Activated CD4-positive, alpha-beta T cell treated with anti-CD3 and anti-CD28 coated beads, Interleukin-2, amount 50 U/mL, for 1 hour (primary cell): ENCODE results near the gene PKNOX2.

Experiments used
- DNase-seq: peaks from one replicate; pipeline ENCODE4 v3.0.0-alpha.2; 2020

Gene PKNOX2

DNA sequence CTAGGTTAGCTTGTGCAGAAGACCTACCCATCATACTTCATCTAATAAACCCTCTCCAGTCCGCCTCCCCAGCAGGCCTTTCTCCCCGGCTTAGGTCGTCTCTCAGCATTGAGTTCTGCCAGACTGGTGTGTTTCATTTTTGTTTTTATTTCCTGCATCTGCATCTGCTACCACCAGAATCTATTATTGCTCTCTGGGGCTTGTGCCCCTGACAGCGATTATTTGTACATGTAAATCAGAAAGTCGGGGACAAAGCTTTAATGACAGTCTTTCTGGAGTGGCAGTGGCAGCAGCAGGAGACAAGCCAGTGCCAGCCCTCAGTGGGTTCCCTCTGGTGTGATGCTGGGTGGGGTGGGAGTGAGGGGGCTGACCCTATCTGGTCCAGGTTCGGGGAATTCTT lies 127.5 kb downstream of the PKNOX2 start:
- no peak for DNase-seq

DNA sequence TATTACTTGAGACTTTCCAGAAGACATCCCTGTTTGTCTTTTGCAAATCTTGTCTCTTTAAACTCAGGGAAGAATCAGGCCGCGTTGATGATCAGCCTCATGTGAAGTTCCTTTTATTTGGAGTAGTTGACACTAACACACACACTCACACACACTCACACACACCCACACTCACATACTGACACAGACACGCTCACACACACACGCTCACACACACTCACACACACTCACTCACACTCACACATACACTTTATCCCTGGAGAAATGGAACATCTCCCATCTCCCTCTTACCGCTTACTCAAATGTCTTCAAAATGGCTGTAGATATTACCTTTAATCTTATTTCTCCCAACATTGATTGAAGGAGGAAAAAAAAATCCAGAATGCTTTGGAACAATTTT lies 129.0 kb downstream of the PKNOX2 start:
- DNase-seq: no peak

DNA sequence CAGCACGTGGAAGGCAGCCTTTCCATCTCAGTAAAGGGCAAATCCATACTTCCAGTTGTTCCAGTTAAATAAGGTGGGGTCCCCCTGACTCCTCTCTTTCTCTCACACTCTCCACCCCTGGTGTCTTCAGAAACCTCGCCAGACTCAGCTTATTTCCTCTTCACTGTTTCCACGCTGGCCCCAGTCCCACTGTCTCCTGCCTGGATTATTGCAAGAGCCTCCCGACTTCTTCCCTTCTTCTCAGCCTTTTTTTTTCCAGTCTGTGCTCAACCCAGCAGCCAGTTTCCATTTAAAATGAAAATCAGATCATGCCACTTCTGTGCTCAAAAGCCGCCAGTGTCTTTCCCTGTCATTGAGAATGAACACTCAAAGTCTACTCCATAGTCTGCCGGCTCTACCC lies 131.4 kb downstream of the PKNOX2 start:
- no peak for DNase-seq

DNA sequence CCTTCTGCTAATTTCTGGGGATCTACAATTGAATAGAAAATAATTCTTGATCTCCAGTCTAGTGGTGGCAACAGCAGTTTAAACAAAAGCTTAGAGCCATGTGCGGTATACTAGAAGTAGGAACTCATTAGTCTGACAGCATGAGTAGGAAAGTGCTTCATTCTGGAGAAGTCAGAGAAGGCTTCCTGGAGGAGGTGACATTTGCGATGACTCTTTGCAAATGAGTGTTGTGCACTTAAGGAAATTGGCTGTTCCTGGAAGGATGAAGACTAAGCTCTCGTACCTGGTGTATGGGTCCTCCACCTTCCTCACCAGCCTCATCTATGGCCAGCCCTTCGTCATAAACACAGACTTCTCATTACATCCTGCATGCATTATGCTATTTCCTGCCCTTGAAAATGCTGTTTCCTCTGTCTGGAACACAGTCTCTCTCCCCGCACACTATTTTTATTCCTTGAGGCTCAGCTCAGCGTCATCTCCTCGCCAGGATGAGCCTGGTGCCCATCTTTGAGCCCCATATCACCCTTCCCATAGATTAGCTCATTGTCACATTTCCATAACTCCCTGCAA lies 132.9 kb downstream of the PKNOX2 start:
- no peak for DNase-seq

DNA sequence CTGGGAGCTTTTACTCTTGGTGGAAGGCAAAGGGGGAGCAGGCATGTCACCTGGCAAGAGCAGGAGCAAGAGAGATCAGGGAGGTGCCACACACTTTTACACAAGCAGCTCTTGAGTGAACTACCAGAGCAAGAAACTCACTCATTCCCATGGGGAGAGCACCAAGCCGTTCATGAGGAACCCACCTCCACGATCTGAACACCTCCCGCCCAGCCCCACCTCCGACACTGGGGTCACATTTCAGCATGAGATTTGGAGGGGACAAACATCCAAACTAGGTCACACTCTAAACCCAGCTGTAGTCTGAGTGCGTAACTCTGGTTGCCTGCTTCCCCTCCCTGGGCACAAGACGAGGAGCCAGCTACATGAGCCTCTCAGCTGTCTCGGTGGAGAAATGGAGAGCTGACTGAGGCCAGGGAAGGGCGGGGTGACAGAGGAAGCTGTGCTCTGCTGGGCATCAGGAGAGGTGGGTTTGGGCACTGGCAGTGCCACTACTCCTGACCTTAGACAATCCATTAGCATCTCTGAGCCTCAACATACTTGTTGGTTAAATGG lies 134.6 kb downstream of the PKNOX2 start:
- no peak for DNase-seq

DNA sequence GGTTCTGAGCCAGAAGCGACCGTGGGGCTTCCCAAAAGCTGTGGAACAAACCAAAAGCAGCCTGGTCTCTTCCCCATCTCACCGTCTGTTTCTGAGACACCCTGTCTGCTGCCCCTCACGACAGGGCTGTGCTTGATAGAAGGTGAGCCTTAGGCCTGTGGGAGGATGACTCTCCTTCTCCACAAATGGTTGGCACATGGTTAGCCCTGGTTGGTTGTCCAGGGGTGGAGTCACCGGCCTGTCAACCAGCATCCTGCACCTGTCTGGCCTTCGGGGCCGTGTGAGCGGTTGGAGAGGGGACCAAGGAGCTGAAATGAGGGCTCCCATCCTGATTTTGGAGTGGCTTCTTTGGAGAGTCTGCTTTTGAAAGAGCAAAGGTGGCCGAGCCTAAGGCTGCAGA lies 135.3 kb downstream of the PKNOX2 start:
- DNase-seq: no peak

DNA sequence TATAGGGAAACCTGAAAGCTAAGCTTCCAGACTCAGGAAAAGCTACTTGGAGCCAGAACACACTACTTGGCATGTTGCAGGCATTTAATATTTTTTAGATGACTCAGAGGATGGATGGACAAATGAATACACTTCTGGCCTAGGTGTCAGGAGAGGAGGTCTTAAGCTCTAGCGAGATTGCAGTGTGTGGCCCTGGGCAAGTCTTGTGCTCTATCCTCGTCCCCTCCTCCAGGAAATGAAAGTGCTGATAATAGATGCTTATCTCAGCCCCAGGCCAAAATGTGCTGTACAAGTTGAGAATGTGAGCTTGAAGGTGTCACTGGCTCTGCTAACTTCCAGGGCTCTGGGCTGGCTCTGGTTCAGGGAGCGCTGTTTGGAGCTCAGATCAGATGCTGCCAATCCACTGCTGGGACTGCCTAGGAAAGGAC lies 136.3 kb downstream of the PKNOX2 start:
- no peak for DNase-seq

DNA sequence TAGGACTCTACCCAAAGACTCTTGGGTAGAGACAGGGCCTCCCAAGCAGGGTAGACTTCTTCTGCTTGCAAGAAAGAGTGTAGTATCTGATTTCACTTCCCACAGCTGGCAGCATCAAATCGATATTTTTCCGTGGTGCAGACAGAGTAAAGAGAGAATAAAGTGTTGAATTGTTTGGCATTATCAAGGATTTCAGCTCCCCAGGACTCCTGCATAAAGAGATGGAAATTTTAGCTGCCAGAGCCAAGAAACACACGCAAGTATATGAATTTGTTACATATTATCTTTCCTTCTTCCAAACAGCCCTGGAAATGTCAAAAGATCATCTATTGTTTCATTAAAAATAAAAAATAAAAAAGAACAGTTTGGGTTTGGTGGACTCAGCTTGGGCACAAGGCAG lies 136.8 kb downstream of the PKNOX2 start:
- no peak for DNase-seq

DNA sequence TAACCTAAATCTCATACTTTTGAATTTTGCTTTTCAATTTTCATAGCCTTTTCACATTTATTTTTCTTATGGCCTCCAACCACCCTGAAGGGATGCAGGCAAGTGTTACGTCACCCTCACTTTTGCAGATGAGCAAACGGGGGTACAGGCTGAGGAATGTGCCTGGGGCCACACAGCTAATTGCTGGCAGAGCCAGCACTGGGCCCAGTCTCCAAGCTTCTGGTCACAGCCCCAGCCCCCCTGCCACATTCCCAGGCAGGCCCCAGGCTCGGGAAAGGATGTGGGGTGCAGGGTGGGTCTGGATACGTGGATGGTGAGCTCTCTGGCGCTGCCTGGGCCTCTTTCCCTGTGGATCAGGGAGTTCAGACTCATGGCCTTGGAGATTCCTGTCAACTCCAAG lies 138.6 kb downstream of the PKNOX2 start:
- no peak for DNase-seq

DNA sequence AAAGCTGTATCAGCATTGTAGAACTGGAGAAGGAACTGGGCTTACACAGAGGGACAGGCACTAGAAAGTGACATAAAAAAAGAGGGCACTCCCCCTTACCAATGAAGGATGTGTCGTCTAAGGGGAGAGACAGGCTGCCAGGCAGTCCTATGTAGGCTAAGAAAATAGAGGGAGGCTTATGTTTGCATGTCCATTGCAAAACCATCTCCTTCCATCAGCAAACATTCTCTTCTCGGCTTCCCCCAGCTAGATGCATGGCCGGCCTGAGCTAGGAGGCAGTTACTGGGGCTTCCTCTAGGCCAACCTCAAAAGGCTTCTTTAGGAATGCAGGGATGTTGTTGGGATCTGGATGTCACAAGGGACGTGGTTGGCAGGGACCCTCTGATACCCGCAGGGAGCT lies 139.1 kb downstream of the PKNOX2 start:
- DNase-seq: no peak

DNA sequence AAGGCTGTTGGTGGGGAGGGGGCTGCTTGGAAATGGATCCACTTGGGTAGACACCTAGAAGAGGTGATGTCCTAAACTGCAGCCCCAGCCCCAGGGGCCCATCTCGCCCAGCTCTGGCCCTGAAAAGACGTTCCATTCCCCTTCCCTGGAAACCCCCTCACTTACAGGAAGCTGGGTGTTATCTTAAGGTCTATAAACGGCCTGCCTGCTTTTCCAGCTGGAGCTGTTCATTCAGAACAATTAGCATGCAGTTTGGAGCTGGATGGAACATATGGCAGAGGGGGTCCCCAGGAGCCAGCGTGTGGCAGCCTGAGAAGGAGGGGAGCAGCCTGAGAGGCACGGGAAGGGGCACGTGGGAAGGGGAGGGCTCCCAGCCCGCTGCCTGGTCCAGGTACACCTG lies 139.6 kb downstream of the PKNOX2 start:
- no peak for DNase-seq

DNA sequence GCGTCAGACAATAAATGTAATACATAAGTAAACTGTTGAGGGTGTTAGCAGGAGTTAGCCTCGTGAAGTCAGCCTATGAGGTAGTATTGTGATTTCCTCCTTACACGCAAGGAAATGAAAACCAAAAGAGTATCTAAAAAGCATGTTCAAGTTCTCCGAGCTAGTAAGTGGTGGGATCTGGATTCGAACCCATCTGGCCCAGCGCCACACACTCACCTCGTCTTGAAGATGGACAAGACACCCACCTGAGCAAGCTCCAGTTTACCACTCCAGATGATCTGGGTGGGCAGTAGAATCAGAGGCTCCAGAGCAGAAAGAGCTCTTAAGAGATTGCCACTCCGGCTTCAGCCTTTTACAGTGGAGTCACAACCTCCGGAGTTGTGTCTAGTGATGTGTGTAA lies 140.3 kb downstream of the PKNOX2 start:
- DNase-seq: no peak

DNA sequence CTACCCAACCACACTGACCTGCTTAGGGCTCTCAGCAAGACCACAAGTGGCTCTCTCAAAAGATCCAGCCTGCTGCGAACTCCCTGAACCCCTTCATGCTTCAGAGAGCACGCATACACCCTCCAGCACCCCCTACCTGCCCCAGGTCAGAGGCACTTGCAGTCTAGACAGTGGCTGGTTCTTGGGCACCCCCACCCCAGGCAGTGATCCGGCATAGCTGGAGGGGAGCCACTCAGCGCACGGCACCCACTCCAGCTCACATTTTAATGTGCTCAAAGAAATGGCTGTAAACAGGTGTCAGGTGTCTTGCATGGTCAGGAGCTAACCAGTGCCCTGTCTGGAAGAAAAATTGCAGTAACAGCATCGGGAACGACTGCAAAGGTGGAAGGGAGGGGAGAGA lies 140.8 kb downstream of the PKNOX2 start:
- no peak for DNase-seq

DNA sequence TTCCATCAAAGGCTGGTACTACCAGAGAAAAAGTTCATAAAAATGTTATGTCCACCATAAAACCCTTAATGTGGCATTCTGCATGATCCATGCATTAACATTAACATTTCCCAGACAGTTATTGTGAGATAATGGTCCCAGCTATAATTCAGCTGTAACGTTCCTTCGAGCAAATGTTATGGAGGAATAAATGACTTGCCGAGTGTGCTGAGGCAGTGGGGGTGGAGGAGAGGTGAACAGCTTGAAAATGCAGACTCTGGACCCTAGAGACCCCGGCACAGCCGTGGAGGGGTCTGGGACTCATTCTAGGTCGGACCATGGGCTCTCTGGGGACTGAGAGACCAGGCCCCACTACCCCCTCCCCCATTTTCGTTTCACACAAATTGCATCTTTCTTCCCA lies 141.9 kb downstream of the PKNOX2 start:
- no peak for DNase-seq

DNA sequence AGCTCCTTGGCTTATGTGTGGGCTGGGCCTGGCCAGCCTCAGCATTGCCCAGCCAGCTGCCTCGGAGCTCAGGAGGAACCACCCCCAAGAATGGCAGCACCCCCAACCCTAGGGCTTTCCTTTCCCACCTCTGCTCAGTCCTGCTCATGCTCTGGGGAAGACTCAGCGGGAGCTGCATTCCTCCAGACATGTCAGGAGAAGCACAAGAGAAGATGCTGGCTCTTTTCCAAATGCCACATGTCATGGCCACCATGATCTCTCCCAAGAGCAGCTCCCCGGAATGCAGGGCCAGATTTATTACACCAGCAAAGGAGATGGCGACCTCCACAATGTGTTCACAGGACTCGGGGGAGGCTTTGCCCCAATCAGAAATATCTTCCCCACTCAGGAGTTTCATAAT lies 143.7 kb downstream of the PKNOX2 start:
- no peak for DNase-seq

DNA sequence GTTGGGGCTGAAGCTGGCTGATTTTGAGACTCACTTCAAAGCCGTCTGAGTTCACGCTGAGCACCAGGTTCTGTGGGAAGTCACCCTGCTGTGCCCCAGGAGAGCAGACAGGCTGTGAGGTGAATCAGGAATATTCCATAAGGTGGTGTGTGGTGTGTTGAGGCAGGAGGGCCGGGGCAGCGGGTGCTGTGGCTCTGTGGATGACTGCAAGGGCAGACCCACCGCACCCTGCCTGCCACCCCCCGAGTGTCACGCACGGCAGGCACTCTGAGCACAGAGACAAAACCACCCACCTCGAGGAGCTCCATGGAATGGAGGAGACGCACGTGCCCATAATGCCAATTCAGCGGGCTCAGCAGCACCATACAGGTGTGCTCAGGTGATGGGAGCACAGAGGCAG lies 147.8 kb downstream of the PKNOX2 start:
- DNase-seq: no peak

DNA sequence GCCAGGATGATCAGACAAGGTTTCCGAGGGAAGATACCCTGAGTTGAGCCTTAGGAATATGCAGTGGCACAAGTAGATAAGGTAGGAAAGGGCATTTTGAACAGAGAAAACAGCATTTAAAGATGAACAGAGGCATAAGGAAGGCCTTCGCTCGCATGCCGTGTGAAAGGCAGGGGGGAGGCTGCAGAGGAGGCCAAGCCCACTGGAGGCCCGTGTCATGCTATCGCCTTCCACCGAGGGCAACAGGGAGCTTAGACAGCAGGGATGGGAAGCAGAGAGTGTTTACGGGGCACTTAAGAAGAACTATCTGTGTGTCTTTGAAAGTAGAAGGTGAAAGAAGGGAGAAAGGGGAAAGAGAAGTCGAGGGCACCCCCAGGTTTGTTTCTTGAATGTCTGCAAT lies 148.3 kb downstream of the PKNOX2 start:
- no peak for DNase-seq

DNA sequence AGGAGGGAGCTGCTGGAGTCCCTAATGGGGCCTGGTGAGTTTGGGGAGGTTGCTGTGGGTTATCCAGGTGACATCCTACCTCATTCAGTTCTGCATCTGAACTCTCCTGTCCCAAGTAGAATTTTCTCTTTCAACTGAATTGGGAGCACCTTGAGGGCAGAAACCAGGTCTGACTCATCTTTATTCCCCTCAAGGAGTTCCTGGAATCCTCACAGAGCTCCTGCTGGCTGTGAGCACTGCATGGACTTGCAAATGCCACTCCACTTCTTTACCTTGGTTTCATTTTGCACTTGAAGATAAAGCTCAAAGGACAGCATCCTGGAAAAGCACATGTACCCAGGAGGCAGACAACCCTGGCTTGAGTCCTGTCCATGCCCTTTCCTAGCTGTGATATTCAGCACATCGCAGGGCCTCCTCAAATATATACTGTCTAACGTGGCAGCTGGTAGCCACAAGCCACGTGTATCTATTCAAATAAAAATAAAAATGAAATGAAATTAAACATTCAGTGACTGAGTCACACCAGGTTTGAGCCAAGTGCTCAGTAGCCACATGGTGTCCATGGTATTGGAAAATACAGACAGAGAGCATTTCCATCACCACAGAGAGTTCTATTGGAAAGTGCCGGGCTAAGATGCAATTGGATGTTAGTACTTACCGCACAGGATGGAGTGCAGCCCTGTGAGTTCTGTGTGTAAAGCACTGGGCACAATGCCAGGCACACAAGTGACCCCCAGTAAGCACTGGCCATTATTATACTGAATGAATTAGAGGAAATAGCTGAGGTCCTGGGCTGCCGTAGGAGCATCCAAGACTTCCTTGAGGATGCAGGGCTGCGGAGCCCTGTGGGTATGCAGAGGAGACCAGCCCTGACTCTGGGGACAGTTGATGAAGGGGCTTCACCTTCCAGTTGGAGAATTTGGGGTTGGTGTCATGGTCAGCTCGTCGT lies 149.0 kb downstream of the PKNOX2 start:
- DNase-seq: no peak

DNA sequence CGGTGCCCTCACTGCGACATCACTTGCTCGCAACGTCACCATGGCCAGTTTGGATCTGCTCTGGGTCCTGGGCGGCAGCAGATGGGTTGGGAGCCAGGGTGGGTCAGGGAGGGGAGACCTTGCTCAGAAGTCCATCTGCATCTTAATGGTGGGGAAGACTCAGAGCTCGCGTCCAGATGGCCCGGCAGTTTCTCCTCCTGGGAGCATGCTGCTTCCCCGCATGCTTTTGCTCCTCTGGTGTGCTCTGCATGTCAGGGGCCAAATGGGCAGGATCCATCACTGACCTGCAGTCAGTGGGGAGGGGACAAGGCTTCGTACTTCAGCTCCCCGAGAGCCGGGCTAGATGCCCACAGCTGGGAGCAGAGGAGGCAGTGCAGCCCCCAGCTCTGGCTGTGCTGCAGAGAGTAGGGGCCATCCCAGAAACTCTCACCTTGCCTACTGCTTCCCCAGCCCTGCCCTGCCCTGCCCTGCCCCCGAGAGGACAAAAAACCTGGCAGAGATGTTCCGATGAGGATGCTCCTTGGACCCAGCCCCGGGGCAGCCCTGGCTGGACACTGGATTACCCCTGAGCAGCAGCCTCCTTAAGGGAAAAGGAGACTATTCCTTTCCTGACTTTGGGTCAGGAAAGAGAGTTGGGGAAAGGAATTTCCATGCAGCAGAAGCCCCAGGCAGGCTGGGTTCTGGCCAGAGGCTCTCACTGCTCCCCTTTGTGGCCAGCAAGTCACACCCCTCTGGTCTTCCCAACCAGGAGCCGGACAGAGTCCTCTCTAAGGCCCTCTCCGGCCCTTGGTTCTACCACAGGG lies 149.9 kb downstream of the PKNOX2 start:
- no peak for DNase-seq

DNA sequence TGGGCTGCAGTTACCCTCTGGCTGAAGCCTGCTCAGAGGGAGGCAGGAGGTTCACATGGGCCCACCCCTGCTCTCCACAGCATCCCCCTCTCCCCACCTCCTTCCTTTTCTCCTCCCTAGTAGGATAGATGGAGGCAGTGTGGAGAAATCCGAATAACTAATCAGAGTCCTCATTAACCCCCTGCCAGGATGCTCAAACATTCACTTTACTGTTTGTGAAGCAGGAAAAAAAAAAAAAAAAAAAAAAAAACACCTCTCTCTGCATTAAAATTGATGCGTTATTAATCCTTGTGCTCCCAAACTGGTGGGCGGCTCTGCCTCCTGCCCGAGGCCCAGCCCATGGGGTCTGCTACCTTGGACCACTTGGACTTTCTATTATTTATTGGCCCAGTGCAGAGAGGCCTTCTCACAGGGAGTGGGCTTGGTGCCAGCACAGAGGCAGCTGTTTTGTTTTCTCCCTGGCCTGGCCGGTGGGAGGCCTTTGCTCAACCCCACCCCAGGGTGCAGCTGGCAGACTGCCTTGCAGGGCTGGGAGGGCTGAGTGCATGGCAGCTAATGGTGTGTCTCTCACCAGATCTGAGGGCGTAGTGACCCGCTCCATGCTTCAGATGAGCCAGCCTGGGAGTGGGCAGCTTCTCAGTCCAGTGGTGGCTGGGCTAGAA lies 150.7 kb downstream of the PKNOX2 start:
- no peak for DNase-seq

DNA sequence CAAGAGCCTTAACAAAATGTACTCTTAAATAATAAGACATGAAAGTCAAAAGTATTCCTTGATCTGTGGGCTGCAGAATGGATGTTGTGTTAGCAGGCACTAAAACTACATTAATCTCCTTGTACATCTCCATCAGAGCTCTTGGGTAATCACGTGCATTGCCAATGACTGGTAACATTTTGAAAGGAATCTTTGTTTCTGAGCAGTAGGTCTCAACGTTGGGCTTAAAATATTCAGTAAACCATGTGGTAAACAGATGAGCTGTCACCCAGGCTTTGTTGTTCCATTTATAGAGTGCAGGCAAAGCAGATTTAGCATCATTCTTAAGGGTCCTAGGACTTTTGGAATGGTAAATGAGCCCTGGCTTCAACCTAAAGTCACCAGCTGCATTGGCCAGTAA lies 152.9 kb downstream of the PKNOX2 start:
- no peak for DNase-seq

DNA sequence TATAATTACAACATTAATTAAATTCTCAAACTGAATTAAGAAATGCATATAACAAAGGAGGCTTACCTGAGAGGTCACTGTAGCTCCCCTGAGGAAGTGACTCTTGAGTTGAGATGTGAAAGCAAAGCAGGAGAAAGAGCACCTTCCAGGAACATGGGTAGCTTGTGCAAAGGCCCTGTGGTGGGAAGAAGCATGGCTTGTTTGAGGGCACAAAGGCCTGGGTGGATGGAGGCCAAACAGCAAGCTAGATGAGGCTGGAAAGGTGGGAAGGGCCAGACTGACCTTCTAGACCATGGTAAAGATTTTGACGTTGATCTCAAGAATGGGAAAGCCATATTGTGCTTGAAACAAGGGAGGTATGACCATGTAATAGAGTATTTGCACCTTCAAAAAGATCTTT lies 155.1 kb downstream of the PKNOX2 start:
- DNase-seq: no peak
